Kidney epithelial cell (primary cell): Measurements from ENCODE around the gene FCHSD2. TPM values are rescaled to one million over a fixed set of nuclear protein-coding genes. Genes with fewer than 3 reads are reported as not detected.
"Not testable (repeated sequence)": the region's sequence is repeated elsewhere in the genome, so short reads cannot be mapped to it uniquely, and the experiment has no call there.

Source experiments
- DNase-seq: peaks from one replicate; pipeline ENCODE4 v3.0.0-alpha.2; 2010; ENCODE audit warnings: low read depth
- H3K27me3 ChIP-seq: 2 replicates; pipeline ENCODE4 v1.6.0; 2011; ENCODE audit warnings: low read length; ENCODE audit not compliant: control insufficient read depth, insufficient read depth
- H3K36me3 ChIP-seq: 2 replicates; pipeline ENCODE4 v1.5.1; 2011; ENCODE audit warnings: low read length; ENCODE audit not compliant: control insufficient read depth, insufficient read depth
- H3K4me3 ChIP-seq: 2 replicates; pipeline ENCODE4 v1.5.1; 2011; ENCODE audit warnings: low read depth, mild to moderate bottlenecking, control low read depth, low read length
- CTCF ChIP-seq: IDR thresholded peaks from 2 replicates; pipeline ENCODE4 v1.5.1; 2011; ENCODE audit warnings: mild to moderate bottlenecking, moderate library complexity, low read length, control low read depth, inconsistent platforms; ENCODE audit not compliant: insufficient read depth, poor library complexity, severe bottlenecking
- total RNA-seq: library from RNA; depleted of rRNA; stranded (reverse); fragments of >200 nt; gene quantifications from 2 replicates; pipeline ENCODE4 v1.2.3, GENCODE V29; 2015

The FCHSD2 gene
- total RNA-seq, 1 donor from 2014 or later = 13.2 TPM

DNA sequence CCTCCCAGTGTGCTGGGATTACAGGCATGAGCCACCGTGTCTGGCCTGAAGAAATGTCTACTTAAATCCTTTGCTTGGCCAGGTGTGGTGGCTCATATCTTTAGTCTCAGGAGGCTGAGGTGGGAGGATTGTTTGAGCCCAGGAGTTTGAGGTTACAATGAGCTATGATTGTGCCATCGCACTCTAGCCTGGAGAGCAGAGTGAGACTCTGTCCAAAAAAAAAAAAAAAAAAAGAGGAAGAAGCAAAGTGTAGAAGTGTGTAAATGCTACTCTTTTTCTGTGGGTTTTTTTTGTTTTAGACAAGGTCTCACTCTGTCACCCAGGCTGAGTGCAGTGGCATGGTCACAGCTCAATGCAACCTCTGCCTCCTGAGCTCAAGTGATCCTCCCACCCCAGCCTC, 334.3 kb downstream of the FCHSD2 start:
- no peaks in the 10 kb centered on the region for H3K36me3 ChIP-seq
- no peaks in the 10 kb centered on the region for H3K27me3 ChIP-seq
- no peak for DNase-seq
- no peak for TF ChIP-seq CTCF
- no peak overlapping the region for H3K4me3 ChIP-seq

DNA sequence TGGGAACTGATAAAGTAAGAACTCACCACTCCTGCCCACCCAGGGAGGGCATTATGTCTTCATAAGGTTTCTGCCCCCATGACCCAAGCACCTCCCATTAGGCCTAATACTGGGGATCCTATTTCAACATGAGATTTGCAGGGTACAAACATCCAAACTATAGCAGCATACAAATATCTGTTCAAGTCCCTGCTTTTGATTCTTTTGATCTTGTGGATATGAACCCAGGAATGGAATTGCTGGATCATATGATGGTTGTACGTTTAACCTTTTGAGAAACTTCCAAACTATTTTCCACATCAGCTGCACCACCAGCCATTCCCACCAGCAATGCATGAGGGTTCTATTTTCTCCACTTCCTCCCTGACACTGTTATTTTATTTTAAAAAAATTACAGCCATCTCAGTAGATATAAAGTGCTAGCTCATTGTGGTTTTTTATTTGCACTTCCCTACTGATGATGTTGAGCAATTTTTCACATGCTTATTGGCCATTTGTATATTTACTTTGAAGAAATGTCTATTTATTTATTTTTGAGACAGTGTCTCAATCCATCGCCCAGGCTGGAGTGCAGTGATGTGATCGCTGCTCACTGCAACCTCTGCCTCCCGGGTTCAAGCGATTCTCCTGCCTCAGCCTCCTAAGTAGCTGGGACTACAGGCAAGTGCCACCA, 335.0 kb downstream of the FCHSD2 start:
- DNase-seq = no peak
- H3K4me3 ChIP-seq = no peak overlapping the region
- no peaks in the 10 kb centered on the region for H3K36me3 ChIP-seq
- TF ChIP-seq CTCF = no peak
- no peaks in the 10 kb centered on the region for H3K27me3 ChIP-seq

DNA sequence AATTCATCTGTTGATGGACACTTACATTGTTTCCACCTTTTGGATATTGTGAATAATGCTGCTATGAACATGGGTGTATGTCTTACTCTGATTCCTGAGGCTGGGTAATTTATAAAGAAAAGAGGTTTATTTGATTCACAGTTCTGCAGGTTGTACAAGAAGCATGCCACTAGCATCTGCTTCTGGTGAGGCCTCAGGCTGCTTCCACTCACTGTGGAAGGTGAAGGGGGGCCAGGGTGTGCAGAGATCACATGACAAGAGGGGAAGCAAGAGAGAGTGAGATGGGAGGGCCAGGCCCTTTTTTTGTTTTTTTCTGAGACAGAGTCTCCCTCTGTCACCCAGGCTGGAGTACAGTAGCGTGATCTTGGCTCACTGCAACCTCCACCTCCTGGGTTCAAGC, 335.7 kb downstream of the FCHSD2 start:
- H3K4me3 ChIP-seq, H3K36me3 ChIP-seq, DNase-seq, H3K27me3 ChIP-seq: not testable (repeated sequence)

DNA sequence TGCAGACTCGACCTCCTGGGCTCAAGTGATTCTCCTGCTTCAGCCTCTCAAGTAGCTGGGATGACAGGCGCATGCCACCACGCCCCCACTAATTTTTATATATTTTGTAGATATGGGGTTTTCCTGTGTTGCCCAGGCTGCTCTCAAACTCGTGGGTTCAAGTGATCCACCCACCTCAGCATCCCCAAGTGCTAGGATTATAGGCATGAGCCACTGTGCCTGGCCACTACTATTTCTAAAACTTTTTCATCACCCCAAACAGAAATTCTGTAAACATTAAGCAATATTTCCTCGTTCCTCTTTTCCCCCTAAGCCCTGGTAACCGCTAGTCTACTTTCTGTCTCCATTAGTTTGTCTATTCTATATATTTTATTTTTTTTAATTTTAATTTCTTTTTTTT, 336.9 kb downstream of the FCHSD2 start:
- no peak for DNase-seq
- Histone ChIP-seq H3K27me3 (no peaks in the 10 kb centered on the region), H3K36me3 (no peaks in the 10 kb centered on the region), H3K4me3 (no peak overlapping the region)
- TF ChIP-seq CTCF = no peak

GRCh38 chr11:72802822-72803221, 339.3 kb downstream of the FCHSD2 start:
- no peaks in the 10 kb centered on the region for H3K36me3 ChIP-seq
- H3K4me3 ChIP-seq = no peak overlapping the region
- DNase-seq = no peak
- TF ChIP-seq CTCF = no peak
- no peaks in the 10 kb centered on the region for H3K27me3 ChIP-seq

DNA sequence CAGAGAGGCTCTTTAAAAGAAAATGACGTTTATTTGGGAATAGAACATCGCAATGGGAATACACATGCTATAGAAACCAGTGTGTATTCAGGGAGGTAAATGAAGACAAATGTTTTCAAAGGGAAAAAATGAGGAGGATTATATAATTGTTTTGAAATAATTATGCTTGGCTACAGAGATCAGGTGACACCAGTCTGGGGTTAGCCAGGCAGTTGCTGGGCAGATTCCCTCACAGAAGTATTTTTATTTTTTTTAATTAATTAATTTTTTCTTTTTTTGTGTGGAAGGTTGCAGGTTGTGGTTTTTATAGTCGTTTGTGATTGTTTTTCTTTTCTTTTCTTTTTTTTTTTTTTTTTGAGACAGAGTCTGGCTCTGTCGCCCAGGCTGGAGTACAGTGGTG, 342.7 kb downstream of the FCHSD2 start:
- Histone ChIP-seq H3K27me3 (no peaks in the 10 kb centered on the region), H3K36me3 (no peaks in the 10 kb centered on the region), H3K4me3 (no peak overlapping the region)
- TF ChIP-seq CTCF = no peak
- DNase-seq = no peak
